Measurements from ENCODE around the gene ABCA4.

- TF ChIP-seq EZH2 (IDR thresholded peaks at IDR 0.05) (no peak), POLR2AphosphoS5 (IDR thresholded peaks at IDR 0.05; ENCODE audit: borderline replicate concordance, low read depth, low read length) (no peak), FOXP2 (optimal IDR thresholded peaks at IDR 0.05; ENCODE audit: control extremely low read depth, extremely low read length, insufficient read depth) (no peak)
Observed at GRCh38 chr1:94058766-94059165, 62.2 kb downstream of the ABCA4 start.

Data from SK-N-MC (cell line).